Measurements from ENCODE around the gene IMMT. TPM values are rescaled to one million over a fixed set of nuclear protein-coding genes. Genes with fewer than 3 reads are reported as not detected.
A peak's percentile ranks its signal among the peaks of the same experiment; 100 is the strongest.

IMMT gene
- total RNA-seq, 6 donors from 2014 or later, result 36.7 to 65.4 (median 54.8) TPM

DNA sequence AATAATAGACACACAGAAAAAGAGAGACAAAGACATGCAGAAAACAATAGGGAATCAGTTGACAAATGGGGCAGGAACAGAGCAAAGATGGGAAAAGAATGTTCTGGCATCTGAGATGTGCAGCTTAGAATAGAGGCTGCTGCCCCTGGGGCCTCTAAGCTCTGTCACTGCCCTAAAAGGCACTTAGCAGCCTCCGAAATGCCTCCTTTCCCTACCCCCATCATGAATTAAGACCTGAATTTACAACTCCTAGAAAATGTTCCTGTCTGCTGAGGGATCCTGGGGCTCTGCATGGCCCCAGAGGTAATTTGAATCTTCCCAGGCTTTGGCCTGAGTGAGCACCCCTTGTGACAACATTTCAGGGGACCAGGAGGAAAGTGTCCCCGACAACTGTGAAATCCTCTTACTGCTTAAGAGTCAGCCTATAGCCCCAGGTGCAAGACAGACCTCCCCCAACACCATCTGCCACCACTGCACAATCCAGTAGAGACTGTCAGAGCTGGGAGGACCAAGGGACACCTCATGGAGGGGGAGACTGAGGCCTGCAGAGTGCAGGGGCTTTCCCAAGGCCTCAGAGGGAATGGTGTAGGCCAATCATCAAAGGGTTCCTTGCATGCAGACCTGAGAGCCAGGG is 28.8 kb upstream of the IMMT start:
- H3K36me3 ChIP-seq, result no peaks in the 10 kb centered on the region
- WGBS, 2 donors, result 88 to 92% methylated on average over 1 to 2 of the region's 2 CpGs
- ATAC-seq (ENCODE audit: low FRiP score in 2 of 2), result no peak
- H3K4me1 ChIP-seq, result peaks cover 6 to 25% (median 17%) of the 10 kb centered on the region in 4 donors
- DNase-seq, result no peak
- TF ChIP-seq, protein P1, sequence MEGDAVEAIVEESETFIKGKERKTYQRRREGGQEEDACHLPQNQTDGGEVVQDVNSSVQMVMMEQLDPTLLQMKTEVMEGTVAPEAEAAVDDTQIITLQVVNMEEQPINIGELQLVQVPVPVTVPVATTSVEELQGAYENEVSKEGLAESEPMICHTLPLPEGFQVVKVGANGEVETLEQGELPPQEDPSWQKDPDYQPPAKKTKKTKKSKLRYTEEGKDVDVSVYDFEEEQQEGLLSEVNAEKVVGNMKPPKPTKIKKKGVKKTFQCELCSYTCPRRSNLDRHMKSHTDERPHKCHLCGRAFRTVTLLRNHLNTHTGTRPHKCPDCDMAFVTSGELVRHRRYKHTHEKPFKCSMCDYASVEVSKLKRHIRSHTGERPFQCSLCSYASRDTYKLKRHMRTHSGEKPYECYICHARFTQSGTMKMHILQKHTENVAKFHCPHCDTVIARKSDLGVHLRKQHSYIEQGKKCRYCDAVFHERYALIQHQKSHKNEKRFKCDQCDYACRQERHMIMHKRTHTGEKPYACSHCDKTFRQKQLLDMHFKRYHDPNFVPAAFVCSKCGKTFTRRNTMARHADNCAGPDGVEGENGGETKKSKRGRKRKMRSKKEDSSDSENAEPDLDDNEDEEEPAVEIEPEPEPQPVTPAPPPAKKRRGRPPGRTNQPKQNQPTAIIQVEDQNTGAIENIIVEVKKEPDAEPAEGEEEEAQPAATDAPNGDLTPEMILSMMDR (IDR thresholded peaks at IDR 0.05), result no peak
- no peak for TF ChIP-seq POLR2A (IDR thresholded peaks at IDR 0.05)
- no peak for TF ChIP-seq EP300 (IDR thresholded peaks at IDR 0.05)
- no peak for TF ChIP-seq POLR2AphosphoS5 (IDR thresholded peaks at IDR 0.05)
- no peak overlapping the region for H3K4me3 ChIP-seq
- no peaks in the 10 kb centered on the region for H3K9me3 ChIP-seq
- no peak overlapping the region for H3K27ac ChIP-seq
- H3K27me3 ChIP-seq, result no peaks in the 10 kb centered on the region

DNA sequence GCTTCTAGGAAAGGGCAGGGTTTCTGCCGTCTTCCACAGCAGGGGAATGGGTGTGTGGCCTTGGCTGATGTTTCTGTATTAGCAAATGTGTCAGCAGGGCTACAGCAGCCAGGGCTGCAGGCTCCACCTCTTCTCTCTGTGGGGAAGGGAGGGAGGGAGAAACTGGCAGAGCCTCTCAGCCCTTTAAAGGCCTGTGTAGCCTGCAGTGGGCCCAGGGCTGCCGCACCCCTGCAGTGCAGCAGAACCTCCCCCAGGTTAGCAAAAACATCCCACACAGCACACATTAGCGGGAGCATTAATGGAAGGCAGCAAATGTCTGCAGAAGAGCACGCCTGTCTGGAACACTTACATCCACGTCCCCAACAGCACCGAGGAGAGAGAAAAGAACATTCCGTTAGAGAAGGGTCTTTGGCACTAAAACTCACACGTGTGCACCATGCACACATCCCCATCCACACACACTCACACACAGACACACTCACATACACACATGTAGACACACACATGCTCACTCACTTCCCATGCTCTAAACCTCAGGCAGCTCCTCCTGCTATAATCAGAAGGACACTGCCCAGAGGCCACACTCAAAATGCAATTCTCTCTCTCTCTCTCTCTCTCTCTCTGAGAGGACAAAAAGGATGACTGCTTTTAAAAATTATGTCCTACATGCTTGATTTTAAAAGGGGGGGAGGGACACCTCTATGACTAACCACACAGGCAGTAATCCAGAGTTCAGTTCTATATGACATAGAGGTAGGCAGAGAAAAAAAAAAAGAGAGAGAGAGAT is 28.1 kb upstream of the IMMT start:
- H3K4me3 ChIP-seq, result no peak overlapping the region
- DNase-seq (no peak), ATAC-seq (ENCODE audit: low FRiP score in 2 of 2) (peak in 1 of 2 donors; percentile 84)
- 65 to 84% methylated on average over 7 to 8 of the region's 8 CpGs for WGBS, 2 donors
- no peaks in the 10 kb centered on the region for H3K9me3 ChIP-seq
- H3K4me1 ChIP-seq, result peaks cover 6 to 25% (median 17%) of the 10 kb centered on the region in 4 donors
- H3K27ac ChIP-seq, result peak overlapping the region in 1 of 4 donors; percentile 7
- no peak for TF ChIP-seq POLR2A (IDR thresholded peaks at IDR 0.05)
- TF ChIP-seq EP300 (IDR thresholded peaks at IDR 0.05), result no peak
- TF ChIP-seq POLR2AphosphoS5 (IDR thresholded peaks at IDR 0.05), result no peak
- TF ChIP-seq, protein P1 (IDR thresholded peaks at IDR 0.05), result no peak
- no peaks in the 10 kb centered on the region for H3K36me3 ChIP-seq
- no peaks in the 10 kb centered on the region for H3K27me3 ChIP-seq

DNA sequence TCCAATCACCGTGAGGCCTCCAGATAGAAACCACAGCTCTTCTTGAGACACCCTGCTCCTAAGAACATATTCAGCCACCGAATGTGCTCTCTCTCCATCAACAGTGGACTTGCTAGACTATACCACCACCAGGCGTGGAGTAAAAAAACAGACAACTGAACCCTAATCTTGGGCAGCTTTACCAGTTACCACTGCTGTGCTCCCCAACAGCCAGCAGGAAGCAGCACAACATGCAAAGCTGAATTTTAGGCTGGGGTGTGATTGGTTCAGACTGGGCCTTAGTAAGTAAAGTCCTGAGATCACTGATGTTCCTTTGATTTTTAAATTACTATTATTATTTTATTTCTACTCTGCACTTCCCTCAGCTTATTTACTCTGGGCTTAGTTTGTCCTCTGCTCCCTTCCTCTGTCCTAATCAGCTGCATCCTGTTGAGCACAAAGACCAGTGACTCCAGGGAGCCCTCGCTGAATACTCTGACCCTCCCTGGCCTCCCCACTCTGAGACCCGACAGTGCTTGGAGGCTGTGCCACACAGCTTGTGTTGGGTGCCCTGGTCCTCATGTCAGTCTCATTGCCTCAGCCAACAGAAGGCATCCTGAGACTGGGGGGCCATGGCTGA is 25.9 kb upstream of the IMMT start:
- Histone ChIP-seq H3K36me3 (no peaks in the 10 kb centered on the region), H3K9me3 (no peaks in the 10 kb centered on the region), H3K27me3 (no peaks in the 10 kb centered on the region), H3K4me3 (no peak overlapping the region), H3K27ac (no peak overlapping the region), H3K4me1 (peaks cover 6 to 25% (median 17%) of the 10 kb centered on the region in 4 donors)
- 41 to 54% methylated on average over 4 to 5 of the region's 5 CpGs for WGBS, 2 donors
- DNase-seq (peak in 1 of 2 donors; percentile 39), ATAC-seq (ENCODE audit: low FRiP score in 2 of 2) (peak; percentile 49 to 63)
- TF ChIP-seq, protein P1 (IDR thresholded peaks at IDR 0.05), result peak; percentile 65 to 84 (median 78)
- TF ChIP-seq POLR2AphosphoS5 (IDR thresholded peaks at IDR 0.05), result no peak

DNA sequence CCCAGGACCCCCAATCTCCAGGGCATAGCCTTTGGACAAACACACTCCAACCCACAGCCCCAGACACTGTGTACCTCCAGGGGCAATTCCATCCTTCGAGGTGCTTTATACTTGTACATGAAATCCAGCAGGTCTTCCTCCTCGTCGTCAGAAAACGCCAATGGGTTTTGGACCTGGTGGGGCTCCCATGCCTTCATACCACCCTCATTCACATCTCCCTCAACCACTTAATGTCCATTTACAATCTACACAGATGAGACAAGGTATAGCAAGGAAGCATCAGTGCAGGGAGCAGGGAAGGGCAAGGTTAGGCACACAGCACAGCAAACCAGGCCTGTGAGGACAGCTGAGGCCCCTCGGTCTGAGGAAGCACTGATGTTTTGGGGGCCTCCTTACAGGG is 24.6 kb upstream of the IMMT start:
- no peaks in the 10 kb centered on the region for H3K27me3 ChIP-seq
- no peak overlapping the region for H3K4me3 ChIP-seq
- ATAC-seq (ENCODE audit: low FRiP score in 2 of 2), result no peak
- H3K36me3 ChIP-seq, result no peaks in the 10 kb centered on the region
- no peak for DNase-seq
- 79 to 81% methylated on average over 5 of the region's 5 CpGs for WGBS, 2 donors
- no peak overlapping the region for H3K27ac ChIP-seq
- peaks cover 0 to 22% (median 10%) of the 10 kb centered on the region in 4 donors for H3K4me1 ChIP-seq
- H3K9me3 ChIP-seq, result no peaks in the 10 kb centered on the region
- TF ChIP-seq POLR2A (IDR thresholded peaks at IDR 0.05) (no peak), EP300 (IDR thresholded peaks at IDR 0.05) (no peak), POLR2AphosphoS5 (IDR thresholded peaks at IDR 0.05) (no peak)
- TF ChIP-seq, protein P1 (IDR thresholded peaks at IDR 0.05), result no peak

Data from upper lobe of left lung (tissue), 6 donors.